ENCODE measurements around the gene PURA.

GRCh38 chr5:140083650-140084049 lies 30.3 kb upstream of the PURA start:
- TF ChIP-seq RCOR1 (IDR thresholded peaks at IDR 0.05; ENCODE audit: low read depth, low read length) (no peak), POLR2A (IDR thresholded peaks at IDR 0.05; ENCODE audit: low read length) (no peak), CTCF (IDR thresholded peaks at IDR 0.05) (no peak), MAX (IDR thresholded peaks at IDR 0.05) (no peak), PHF8 (IDR thresholded peaks at IDR 0.05; ENCODE audit: borderline replicate concordance, low read depth) (no peak), KDM5A (IDR thresholded peaks at IDR 0.05) (no peak), ZNF302 (CRISPR knock-in tag; IDR thresholded peaks at IDR 0.05) (no peak), NPAS2 (CRISPR knock-in tag; IDR thresholded peaks at IDR 0.05; ENCODE audit: borderline replicate concordance) (no peak), BHLHE40 (IDR thresholded peaks at IDR 0.05; ENCODE audit: low read depth, low read length) (no peak), EP300 (IDR thresholded peaks at IDR 0.05) (no peak), RAD21 (conservative IDR thresholded peaks at IDR 0.05 in 1 of 2, IDR thresholded peaks at IDR 0.05 in 1 of 2) (no peak), CHD2 (IDR thresholded peaks at IDR 0.05; ENCODE audit: low read length, partially characterized antibody) (no peak), CEBPB (IDR thresholded peaks at IDR 0.05) (no peak), GATA3 (IDR thresholded peaks at IDR 0.05; ENCODE audit: borderline replicate concordance) (no peak)
